ENCODE measurements around the gene PLEKHG7.

GRCh38 chr12:92706594-92706993 is 3.8 kb downstream of the PLEKHG7 start:
- no peak for TF ChIP-seq CTCF (IDR thresholded peaks at IDR 0.05)
- no peak for TF ChIP-seq POLR2A (IDR thresholded peaks at IDR 0.05)
